ENCODE measurements around the gene HS6ST1.

DNA sequence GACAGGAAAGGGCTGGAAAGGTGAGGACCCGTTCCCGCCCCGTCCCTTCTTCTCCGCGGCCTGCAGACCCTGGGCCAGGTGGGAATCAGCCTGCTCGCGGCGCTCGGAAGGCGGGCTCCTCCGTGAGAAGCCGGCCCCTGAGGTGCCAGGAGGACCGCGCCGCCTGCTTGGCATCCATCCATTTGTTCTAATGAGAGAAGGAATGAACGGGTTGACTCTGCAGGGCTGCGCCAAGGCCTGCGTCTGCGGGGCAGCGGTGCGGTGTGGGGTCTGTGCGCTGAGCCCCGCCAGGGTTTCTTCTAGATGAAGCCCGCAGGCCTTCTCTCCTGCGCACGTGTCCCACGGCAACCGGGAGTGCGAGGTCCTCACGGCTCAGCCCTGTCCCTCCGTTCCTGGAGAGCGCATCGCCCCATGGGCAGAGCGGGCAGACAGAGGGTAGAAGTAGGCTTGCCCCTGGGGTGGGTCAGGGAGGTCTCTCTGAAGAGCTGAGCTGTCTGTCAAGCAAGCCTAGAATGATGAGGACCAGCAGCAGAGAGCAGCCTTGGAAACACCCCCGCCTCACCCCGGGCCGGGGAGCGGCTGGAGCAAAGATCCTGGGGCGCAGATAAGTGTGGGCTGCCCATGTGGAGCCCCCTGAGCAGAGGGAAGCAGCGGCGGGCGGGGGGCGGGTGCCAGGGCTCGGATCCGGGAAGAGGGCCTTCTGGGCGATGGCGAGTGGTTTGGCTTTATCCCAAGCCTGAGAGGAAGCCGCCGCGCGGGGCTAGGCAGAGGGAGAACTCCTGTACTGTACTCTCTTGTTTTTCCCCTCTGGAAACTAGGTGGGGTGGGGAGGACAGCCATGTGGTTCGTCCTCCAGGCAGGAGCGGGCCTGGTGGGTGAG is 27.9 kb upstream of the HS6ST1 start:
- TF ChIP-seq CTCF (IDR thresholded peaks at IDR 0.05) (no peak), POLR2A (IDR thresholded peaks at IDR 0.05) (no peak)

All from right lobe of liver (tissue), 4 donors.